ENCODE measurements around the gene LPAR4. TPM values are rescaled to one million over a fixed set of nuclear protein-coding genes. Genes with fewer than 3 reads are reported as not detected.
"Not testable (repeated sequence)": the region's sequence is repeated elsewhere in the genome, so short reads cannot be mapped to it uniquely, and the experiment has no call there.

LPAR4 gene
- total and polyA plus RNA-seq, 2 donors, result 0.32 to 20.5 TPM

DNA sequence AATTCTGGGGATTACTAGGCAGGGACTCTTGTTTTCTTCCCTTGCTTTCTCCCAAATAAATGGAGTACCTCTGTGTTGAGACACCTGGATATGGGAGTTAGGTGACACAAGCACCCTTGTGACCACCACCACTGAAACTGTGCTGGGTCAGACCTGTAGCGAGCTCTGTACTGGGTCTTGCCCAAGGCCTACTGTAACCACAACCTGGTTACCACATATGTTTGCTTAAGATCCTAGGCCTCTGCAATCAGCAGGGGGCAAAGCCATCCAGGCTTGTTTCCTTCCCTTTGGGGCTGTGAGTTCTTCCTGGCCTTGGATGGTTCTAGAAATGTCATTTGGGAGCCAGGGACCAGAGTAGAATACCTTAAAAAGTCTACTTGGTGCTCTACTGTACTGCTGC lies 49.4 kb downstream of the LPAR4 start:
- H3K4me3 ChIP-seq (ENCODE audit: low read depth, low read length), result no peak overlapping the region
- no peak overlapping the region for H3K27ac ChIP-seq (ENCODE audit: low read depth)
- no peaks in the 10 kb centered on the region for H3K36me3 ChIP-seq (ENCODE audit: insufficient read depth)
- DNase-seq (ENCODE audit: extremely low spot score), result no peak
- 83% methylated on average over 1 of the region's 1 CpG for WGBS
- H3K4me1 ChIP-seq (ENCODE audit: insufficient read depth), result no peaks in the 10 kb centered on the region

DNA sequence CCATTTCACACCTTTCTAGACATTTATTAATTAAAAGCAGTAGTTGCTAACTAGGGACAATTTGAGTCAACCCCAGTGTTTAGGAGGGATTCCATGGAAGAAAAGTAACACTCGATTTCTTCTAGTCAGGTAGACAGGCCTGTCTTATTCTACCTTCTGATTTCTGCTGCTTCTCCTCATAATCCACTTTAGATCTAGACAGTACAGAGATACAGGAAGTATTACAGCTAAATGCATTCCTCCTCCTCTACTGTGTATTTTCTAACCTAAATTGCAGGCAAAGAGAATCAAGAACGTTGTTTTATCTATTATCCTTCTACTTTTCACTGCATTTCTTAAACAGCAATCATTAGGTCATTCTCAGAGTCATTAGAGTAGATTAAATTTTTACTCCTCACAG lies 52.6 kb downstream of the LPAR4 start:
- no peak for DNase-seq (ENCODE audit: extremely low spot score)
- Histone ChIP-seq H3K27ac (ENCODE audit: low read depth) (no peak overlapping the region), H3K4me1 (ENCODE audit: insufficient read depth) (no peaks in the 10 kb centered on the region), H3K4me3 (ENCODE audit: low read depth, low read length) (no peak overlapping the region), H3K36me3 (ENCODE audit: insufficient read depth) (no peaks in the 10 kb centered on the region)
- WGBS, result 55% methylated on average over 2 of the region's 2 CpGs

DNA sequence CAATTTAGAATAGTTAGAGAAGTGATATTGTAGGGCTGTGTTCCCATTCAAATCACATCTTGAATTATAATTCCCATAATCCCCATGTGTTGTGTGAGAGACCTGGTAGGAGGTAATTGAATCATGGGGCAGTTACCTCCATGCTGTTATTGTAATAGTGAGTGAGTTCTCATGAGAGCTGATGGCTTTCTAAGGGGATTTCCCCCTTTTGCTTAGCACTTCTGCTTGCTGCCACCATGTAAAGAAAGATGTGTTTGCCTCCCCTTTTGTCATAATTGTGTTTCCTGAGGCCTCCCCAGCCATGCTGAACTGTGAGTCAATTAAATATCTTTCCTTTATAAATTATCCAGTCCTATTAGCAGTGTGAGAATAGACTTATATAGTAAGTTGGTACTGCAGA lies 53.2 kb downstream of the LPAR4 start:
- no peaks in the 10 kb centered on the region for H3K4me1 ChIP-seq (ENCODE audit: insufficient read depth)
- H3K27ac ChIP-seq (ENCODE audit: low read depth), result no peak overlapping the region
- H3K4me3 ChIP-seq (ENCODE audit: low read depth, low read length), result no peak overlapping the region
- no peak for DNase-seq (ENCODE audit: extremely low spot score)
- H3K36me3 ChIP-seq (ENCODE audit: insufficient read depth), result no peaks in the 10 kb centered on the region

DNA sequence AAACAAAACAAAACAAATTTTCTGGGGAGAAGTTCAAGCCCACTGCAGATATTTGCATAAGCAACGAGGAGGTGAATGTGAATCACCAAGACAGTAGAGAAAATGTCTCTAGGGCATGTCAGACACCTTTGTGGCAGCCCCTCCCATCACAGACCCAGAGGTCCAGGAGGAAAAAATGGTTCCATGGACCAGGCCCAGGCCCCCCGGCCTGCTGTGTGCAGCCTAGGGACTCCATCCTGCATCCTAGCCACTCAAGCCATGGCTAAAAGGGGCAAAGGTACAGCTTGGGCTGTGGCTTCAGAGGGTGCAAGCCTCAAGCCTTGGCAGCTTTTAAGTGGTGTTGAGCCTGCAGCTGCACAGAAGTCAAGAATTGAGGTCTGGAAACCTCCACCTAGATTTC lies 54.0 kb downstream of the LPAR4 start:
- Histone ChIP-seq H3K27ac (ENCODE audit: low read depth) (no peak overlapping the region), H3K4me1 (ENCODE audit: insufficient read depth) (no peaks in the 10 kb centered on the region), H3K36me3 (ENCODE audit: insufficient read depth) (no peaks in the 10 kb centered on the region), H3K4me3 (ENCODE audit: low read depth, low read length) (no peak overlapping the region)
- WGBS, result 88% methylated on average over 2 of the region's 2 CpGs
- no peak for DNase-seq (ENCODE audit: extremely low spot score)

DNA sequence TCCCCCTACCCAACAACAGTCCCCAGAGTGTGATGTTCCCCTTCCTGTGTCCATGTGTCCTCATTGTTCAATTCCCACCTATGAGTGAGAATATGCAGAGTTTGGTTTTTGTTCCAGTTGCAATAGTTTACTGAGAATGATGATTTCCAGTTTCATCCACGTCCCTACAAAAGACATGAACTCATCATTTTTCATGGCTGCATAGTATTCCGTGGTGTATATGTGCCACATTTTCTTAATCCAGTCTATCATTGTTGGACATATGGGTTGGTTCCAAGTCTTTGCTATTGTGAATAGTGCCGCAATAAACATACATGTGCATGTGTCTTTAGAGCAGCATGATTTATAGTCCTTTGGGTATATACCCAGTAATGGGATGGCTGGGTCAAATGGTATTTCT lies 55.0 kb downstream of the LPAR4 start:
- H3K36me3 ChIP-seq (ENCODE audit: insufficient read depth); H3K27ac ChIP-seq (ENCODE audit: low read depth): not testable (repeated sequence)
- WGBS, result 84% methylated on average over 3 of the region's 3 CpGs

More for the DNA sequence above, 55.0 kb downstream of the LPAR4 start:
- not testable (repeated sequence) for H3K4me1 ChIP-seq (ENCODE audit: insufficient read depth); DNase-seq (ENCODE audit: extremely low spot score); H3K4me3 ChIP-seq (ENCODE audit: low read depth, low read length)

Other genes with a start within 250 kb of the LPAR4 start
- gene RTL3, start 88.4 kb upstream of the LPAR4 start, total RNA-seq, result 0.95 TPM
- gene RTL3, start 88.4 kb upstream of the LPAR4 start, polyA plus RNA-seq, result 0.03 TPM
- gene P2RY10, start 197.7 kb downstream of the LPAR4 start, total RNA-seq, result 2.2 TPM
- gene P2RY10, start 197.7 kb downstream of the LPAR4 start, polyA plus RNA-seq, result 0.51 TPM